C4-2B (cell line): ENCODE data around the gene GRID1.

Experiments
- H3K27ac ChIP-seq: fragments of 450-650 bp; 2 replicates; pipeline ENCODE4 v1.5.1; 2017
- CTCF ChIP-seq: fragments of 450-650 bp; conservative IDR thresholded peaks from 2 replicates; pipeline ENCODE4 v1.5.1; 2017; ENCODE audit warnings: mild to moderate bottlenecking
- ZFX ChIP-seq: fragments of 450-650 bp; IDR thresholded peaks from 2 replicates; pipeline ENCODE4 v1.6.1; 2017

Gene GRID1

GRCh38 chr10:85789125-85789524 is 577.5 kb downstream of the GRID1 start:
- no peak overlapping the region for H3K27ac ChIP-seq

GRCh38 chr10:85788570-85788969 is 578.0 kb downstream of the GRID1 start:
- TF ChIP-seq CTCF (no peak), ZFX (no peak)
- H3K27ac ChIP-seq, result no peak overlapping the region

More at GRCh38 chr10:85789125-85789524, 577.5 kb downstream of the GRID1 start:
- no peak for TF ChIP-seq ZFX
- no peak for TF ChIP-seq CTCF

GRCh38 chr10:85787881-85788280 is 578.7 kb downstream of the GRID1 start:
- TF ChIP-seq ZFX (no peak), CTCF (no peak)
- H3K27ac ChIP-seq, result no peak overlapping the region

- TF ChIP-seq CTCF (no peak), ZFX (no peak)
- H3K27ac ChIP-seq, result no peak overlapping the region
These were observed 579.2 kb downstream of the GRID1 start for GRCh38 chr10:85787393-85787792.

- peak; percentile 22 for TF ChIP-seq CTCF
- no peak for TF ChIP-seq ZFX
- no peak overlapping the region for H3K27ac ChIP-seq
These were observed 580.1 kb downstream of the GRID1 start for GRCh38 chr10:85786401-85786899.

GRCh38 chr10:85784792-85785191 is 581.8 kb downstream of the GRID1 start:
- TF ChIP-seq ZFX, result no peak
- no peak for TF ChIP-seq CTCF
- H3K27ac ChIP-seq, result no peak overlapping the region

GRCh38 chr10:85781404-85781803 is 585.2 kb downstream of the GRID1 start:
- no peak for TF ChIP-seq CTCF
- no peak for TF ChIP-seq ZFX
- H3K27ac ChIP-seq, result no peak overlapping the region
